Stomach (tissue), 4 donors: ENCODE data around the gene NUP155.

ENCODE experiments used
- EP300 ChIP-seq: sonication (generic); formaldehyde crosslinking; IDR thresholded peaks from one replicate; pipeline ENCODE4 v1.6.1; 2017; ENCODE audit warnings: antibody characterized with exemption
- POLR2A ChIP-seq, 4 donors: fragments of 450-650 bp; IDR thresholded peaks; one replicate each; pipeline ENCODE4 v1.6.1; 2016; ENCODE audit warnings: antibody characterized with exemption in 4 of 4, control low read depth in 2 of 4, mild to moderate bottlenecking in 1 of 4, moderate library complexity in 1 of 4
- POLR2AphosphoS5 ChIP-seq, 3 donors: sonication (generic); formaldehyde crosslinking; IDR thresholded peaks; one replicate each; pipeline ENCODE4 v1.6.1; 2016; ENCODE audit warnings: antibody characterized with exemption in 3 of 3
- TF ChIP-seq, protein P1 (sequence below), 7 experiments: fragments of 450-650 bp in 4 of 7; fragments of 200-600 bp in 3 of 7; sonication (generic) in 3 of 7; IDR thresholded peaks; one replicate each; pipeline ENCODE4 v1.5.1; 2016 to 2019; ENCODE audit warnings: antibody characterized with exemption in 7 of 7, control low read depth in 2 of 7, mild to moderate bottlenecking in 1 of 7

- TF ChIP-seq, protein P1, sequence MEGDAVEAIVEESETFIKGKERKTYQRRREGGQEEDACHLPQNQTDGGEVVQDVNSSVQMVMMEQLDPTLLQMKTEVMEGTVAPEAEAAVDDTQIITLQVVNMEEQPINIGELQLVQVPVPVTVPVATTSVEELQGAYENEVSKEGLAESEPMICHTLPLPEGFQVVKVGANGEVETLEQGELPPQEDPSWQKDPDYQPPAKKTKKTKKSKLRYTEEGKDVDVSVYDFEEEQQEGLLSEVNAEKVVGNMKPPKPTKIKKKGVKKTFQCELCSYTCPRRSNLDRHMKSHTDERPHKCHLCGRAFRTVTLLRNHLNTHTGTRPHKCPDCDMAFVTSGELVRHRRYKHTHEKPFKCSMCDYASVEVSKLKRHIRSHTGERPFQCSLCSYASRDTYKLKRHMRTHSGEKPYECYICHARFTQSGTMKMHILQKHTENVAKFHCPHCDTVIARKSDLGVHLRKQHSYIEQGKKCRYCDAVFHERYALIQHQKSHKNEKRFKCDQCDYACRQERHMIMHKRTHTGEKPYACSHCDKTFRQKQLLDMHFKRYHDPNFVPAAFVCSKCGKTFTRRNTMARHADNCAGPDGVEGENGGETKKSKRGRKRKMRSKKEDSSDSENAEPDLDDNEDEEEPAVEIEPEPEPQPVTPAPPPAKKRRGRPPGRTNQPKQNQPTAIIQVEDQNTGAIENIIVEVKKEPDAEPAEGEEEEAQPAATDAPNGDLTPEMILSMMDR (IDR thresholded peaks at IDR 0.05) = no peak
- TF ChIP-seq POLR2AphosphoS5 (IDR thresholded peaks at IDR 0.05) = no peak
- no peak for TF ChIP-seq POLR2A (IDR thresholded peaks at IDR 0.05)
- no peak for TF ChIP-seq EP300
These were observed 60.5 kb downstream of the NUP155 start for GRCh38 chr5:37310360-37310759.
